Raji (cell line): ENCODE data around the gene PC.

ENCODE experiments used
- POLR2A ChIP-seq: IDR thresholded peaks from 2 replicates; pipeline ENCODE4 v1.6.1; 2011; ENCODE audit warnings: low read depth, low read length, control low read depth; ENCODE audit not compliant: insufficient read depth

Gene PC

GRCh38 chr11:66910016-66910415 lies 48.2 kb downstream of the PC start:
- no peak for TF ChIP-seq POLR2A

GRCh38 chr11:66909181-66909580 lies 49.0 kb downstream of the PC start:
- no peak for TF ChIP-seq POLR2A

- no peak for TF ChIP-seq POLR2A
Observed at GRCh38 chr11:66907751-66908630, 50.2 kb downstream of the PC start.

GRCh38 chr11:66906061-66906733 lies 52.0 kb downstream of the PC start:
- no peak for TF ChIP-seq POLR2A

GRCh38 chr11:66905631-66906030 lies 52.6 kb downstream of the PC start:
- no peak for TF ChIP-seq POLR2A

GRCh38 chr11:66904981-66905521 lies 53.1 kb downstream of the PC start:
- TF ChIP-seq POLR2A: no peak

- TF ChIP-seq POLR2A: no peak
Observed at GRCh38 chr11:66904561-66904960, 53.6 kb downstream of the PC start.

GRCh38 chr11:66904055-66904454 lies 54.1 kb downstream of the PC start:
- no peak for TF ChIP-seq POLR2A

GRCh38 chr11:66902486-66903177 lies 55.6 kb downstream of the PC start:
- TF ChIP-seq POLR2A: no peak

- no peak for TF ChIP-seq POLR2A
Observed at GRCh38 chr11:66901964-66902390, 56.2 kb downstream of the PC start.

- no peak for TF ChIP-seq POLR2A
Observed at GRCh38 chr11:66894141-66894540, 64.0 kb downstream of the PC start.

- TF ChIP-seq POLR2A: no peak
Observed at GRCh38 chr11:66892911-66893310, 65.3 kb downstream of the PC start.

GRCh38 chr11:66891851-66892660 lies 66.1 kb downstream of the PC start:
- no peak for TF ChIP-seq POLR2A

GRCh38 chr11:66889960-66890359 lies 68.2 kb downstream of the PC start:
- TF ChIP-seq POLR2A: no peak

- no peak for TF ChIP-seq POLR2A
Observed at GRCh38 chr11:66888282-66888681, 69.9 kb downstream of the PC start.
